Activated CD8-positive, alpha-beta T cell treated with anti-CD3 and anti-CD28 coated beads for 36 hours (primary cell): Measurements from ENCODE around the gene MKNK1. TPM values are rescaled to one million over a fixed set of nuclear protein-coding genes. Genes with fewer than 3 reads are reported as not detected.

Source experiments
- ATAC-seq: fragments of 200-7000 bp; cut with Tn5 transposase; one replicate; pipeline ENCODE4 v1.10.0; 2021; ENCODE audit warnings: mild to moderate bottlenecking, moderate library complexity
- CTCF ChIA-PET: fragments of 350-600 bp; sonication (Branson Sonifier 250); formaldehyde crosslinking; loops from one replicate; lab custom pipeline; 2021; ENCODE audit warnings: antibody characterized with exemption; lab: Charles Lee
- POLR2A ChIA-PET: fragments of 350-600 bp; sonication (Branson Sonifier 250); formaldehyde crosslinking; loops from one replicate; lab custom pipeline; 2021; ENCODE audit warnings: antibody characterized with exemption; lab: Charles Lee
- DNase-seq: peaks from one replicate; pipeline ENCODE4 v3.0.0-alpha.2; 2020
- H3K27ac Mint-ChIP-seq: one replicate; pipeline ENCODE4 v1.8.0; 2021; ENCODE audit warnings: mild to moderate bottlenecking, mixed read lengths
- H3K27me3 Mint-ChIP-seq: one replicate; pipeline ENCODE4 v1.8.0; 2021; ENCODE audit warnings: mixed read lengths
- H3K36me3 Mint-ChIP-seq: one replicate; pipeline ENCODE4 v1.8.0; 2021; ENCODE audit warnings: low read depth, mixed read lengths
- H3K4me1 Mint-ChIP-seq: one replicate; pipeline ENCODE4 v1.8.0; 2021; ENCODE audit warnings: low read depth, mixed read lengths
- H3K4me3 Mint-ChIP-seq: one replicate; pipeline ENCODE4 v1.8.0; 2021; ENCODE audit warnings: mild to moderate bottlenecking, moderate library complexity, mixed read lengths
- H3K9me3 Mint-ChIP-seq: one replicate; pipeline ENCODE4 v1.8.0; 2021; ENCODE audit warnings: mixed read lengths
- intact Hi-C: fragments of 100-400 bp; cut with micrococcal nuclease; formaldehyde crosslinking; loops from one replicate; pipeline ENCODE4 v1.10.0; 2022
- total RNA-seq, 2 experiments: library from RNA; stranded (reverse); gene quantifications; one replicate each; pipeline ENCODE4 v1.2.3, GENCODE V29; 2021
- TF ChIP-seq, protein P1 (sequence below): fragments of 200-600 bp; IDR thresholded peaks from one replicate; pipeline ENCODE4 v1.8.0; 2022; ENCODE audit warnings: antibody characterized with exemption, mild to moderate bottlenecking

Gene MKNK1
- total RNA-seq, 2 experiments from 2014 or later: 31.1 to 35.5 TPM

DNA sequence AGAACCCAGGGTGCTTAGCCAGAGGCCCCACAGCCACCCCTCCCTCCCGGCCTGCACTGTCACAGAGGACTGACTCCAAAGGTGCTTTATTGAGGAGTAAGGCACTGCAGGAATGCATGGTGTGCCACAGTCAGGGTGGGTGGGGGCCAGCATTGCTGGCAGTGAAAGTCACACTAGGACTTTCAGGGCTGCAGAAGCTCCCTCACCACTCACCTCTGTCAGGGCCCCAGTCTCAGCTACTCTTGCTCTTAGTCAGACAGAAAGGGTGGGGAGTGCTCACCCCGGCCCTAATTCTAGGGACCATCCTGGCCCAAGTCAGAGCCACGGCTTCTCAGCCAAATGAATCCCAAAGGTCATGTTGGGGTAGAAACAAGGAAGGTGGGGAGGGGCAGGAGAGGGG lies 72.0 kb downstream of the MKNK1 start:
- H3K36me3 Mint-ChIP-seq: no peaks in the 10 kb centered on the region
- POLR2A ChIA-PET: interaction anchor here (1.6 kb wide), 1 partner anchor 15 kb away, joined by 4 read pairs; no protein-coding TSS in a partner anchor
- intact Hi-C loops: loop anchor here (5.0 kb wide), 1 partner anchor 195 kb away; no protein-coding TSS in a partner anchor
- CTCF ChIA-PET: interaction anchor here (1.3 to 4.1 kb wide), 6 partner anchors 16 to 93 kb away, joined by 4 to 22 read pairs (median 6); partner anchors contain the start of gene MOB3C
- H3K27ac Mint-ChIP-seq: no peak overlapping the region
- peaks cover 29% of the 10 kb centered on the region for H3K27me3 Mint-ChIP-seq
- TF ChIP-seq, protein P1, sequence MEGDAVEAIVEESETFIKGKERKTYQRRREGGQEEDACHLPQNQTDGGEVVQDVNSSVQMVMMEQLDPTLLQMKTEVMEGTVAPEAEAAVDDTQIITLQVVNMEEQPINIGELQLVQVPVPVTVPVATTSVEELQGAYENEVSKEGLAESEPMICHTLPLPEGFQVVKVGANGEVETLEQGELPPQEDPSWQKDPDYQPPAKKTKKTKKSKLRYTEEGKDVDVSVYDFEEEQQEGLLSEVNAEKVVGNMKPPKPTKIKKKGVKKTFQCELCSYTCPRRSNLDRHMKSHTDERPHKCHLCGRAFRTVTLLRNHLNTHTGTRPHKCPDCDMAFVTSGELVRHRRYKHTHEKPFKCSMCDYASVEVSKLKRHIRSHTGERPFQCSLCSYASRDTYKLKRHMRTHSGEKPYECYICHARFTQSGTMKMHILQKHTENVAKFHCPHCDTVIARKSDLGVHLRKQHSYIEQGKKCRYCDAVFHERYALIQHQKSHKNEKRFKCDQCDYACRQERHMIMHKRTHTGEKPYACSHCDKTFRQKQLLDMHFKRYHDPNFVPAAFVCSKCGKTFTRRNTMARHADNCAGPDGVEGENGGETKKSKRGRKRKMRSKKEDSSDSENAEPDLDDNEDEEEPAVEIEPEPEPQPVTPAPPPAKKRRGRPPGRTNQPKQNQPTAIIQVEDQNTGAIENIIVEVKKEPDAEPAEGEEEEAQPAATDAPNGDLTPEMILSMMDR: no peak
- H3K9me3 Mint-ChIP-seq: no peaks in the 10 kb centered on the region
- ATAC-seq: peak; percentile 50
- DNase-seq: peak; percentile 58
- no peak overlapping the region for H3K4me3 Mint-ChIP-seq
- peaks cover 31% of the 10 kb centered on the region for H3K4me1 Mint-ChIP-seq

- CTCF ChIA-PET: interaction anchor here (1.2 to 6.6 kb wide), 8 partner anchors 8 to 195 kb away, joined by 3 to 128 read pairs (median 17); no protein-coding TSS in a partner anchor
- intact Hi-C loops: loop anchor here (5.0 kb wide), 1 partner anchor 196 kb away; no protein-coding TSS in a partner anchor
- H3K27me3 Mint-ChIP-seq: peaks cover 30% of the 10 kb centered on the region
- TF ChIP-seq, protein P1: no peak
- H3K36me3 Mint-ChIP-seq: no peaks in the 10 kb centered on the region
- peaks cover 31% of the 10 kb centered on the region for H3K4me1 Mint-ChIP-seq
- no peaks in the 10 kb centered on the region for H3K9me3 Mint-ChIP-seq
- H3K4me3 Mint-ChIP-seq: no peak overlapping the region
- POLR2A ChIA-PET: interaction anchor here (0.6 to 1.6 kb wide), 2 partner anchors 14 to 134 kb away, joined by 3 to 4 read pairs; no protein-coding TSS in a partner anchor
- no peak for ATAC-seq
- no peak for DNase-seq
- H3K27ac Mint-ChIP-seq: no peak overlapping the region
These were observed 73.2 kb downstream of the MKNK1 start for GRCh38 chr1:46530791-46531409.

DNA sequence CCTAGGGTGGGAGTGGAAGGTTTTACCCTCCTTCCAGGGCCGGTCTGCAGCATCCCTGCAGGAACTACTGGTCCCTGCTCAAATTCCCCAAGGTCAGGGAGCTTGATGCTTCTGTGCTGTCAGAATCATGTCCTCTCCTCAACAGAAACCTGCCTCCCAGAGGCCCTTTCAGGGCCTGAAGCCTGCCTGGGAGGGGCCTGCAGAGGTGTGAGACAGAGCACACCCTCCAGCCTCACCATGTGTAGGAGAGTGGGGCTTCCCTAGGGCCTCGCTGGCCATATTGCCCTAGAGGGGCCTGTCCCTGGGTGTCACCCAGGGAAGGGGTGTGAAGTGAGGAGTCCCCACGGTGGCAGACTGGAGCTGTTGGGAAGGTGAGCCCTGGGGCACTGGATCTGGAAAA lies 73.8 kb downstream of the MKNK1 start:
- CTCF ChIA-PET: interaction anchor here (0.9 to 6.6 kb wide), 15 partner anchors 9 to 195 kb away, joined by 3 to 128 read pairs (median 11); no protein-coding TSS in a partner anchor
- TF ChIP-seq, protein P1: no peak
- peak; percentile 16 for DNase-seq
- H3K4me1 Mint-ChIP-seq: peaks cover 31% of the 10 kb centered on the region
- no peak for ATAC-seq
- POLR2A ChIA-PET: interaction anchor here (0.6 to 1.6 kb wide), 3 partner anchors 14 to 134 kb away, joined by 3 to 4 read pairs (median 4); no protein-coding TSS in a partner anchor
- intact Hi-C loops: loop anchor here (5.0 kb wide), 1 partner anchor 197 kb away; no protein-coding TSS in a partner anchor
- no peaks in the 10 kb centered on the region for H3K36me3 Mint-ChIP-seq
- H3K9me3 Mint-ChIP-seq: no peaks in the 10 kb centered on the region
- H3K27me3 Mint-ChIP-seq: peaks cover 33% of the 10 kb centered on the region
- no peak overlapping the region for H3K4me3 Mint-ChIP-seq
- no peak overlapping the region for H3K27ac Mint-ChIP-seq

DNA sequence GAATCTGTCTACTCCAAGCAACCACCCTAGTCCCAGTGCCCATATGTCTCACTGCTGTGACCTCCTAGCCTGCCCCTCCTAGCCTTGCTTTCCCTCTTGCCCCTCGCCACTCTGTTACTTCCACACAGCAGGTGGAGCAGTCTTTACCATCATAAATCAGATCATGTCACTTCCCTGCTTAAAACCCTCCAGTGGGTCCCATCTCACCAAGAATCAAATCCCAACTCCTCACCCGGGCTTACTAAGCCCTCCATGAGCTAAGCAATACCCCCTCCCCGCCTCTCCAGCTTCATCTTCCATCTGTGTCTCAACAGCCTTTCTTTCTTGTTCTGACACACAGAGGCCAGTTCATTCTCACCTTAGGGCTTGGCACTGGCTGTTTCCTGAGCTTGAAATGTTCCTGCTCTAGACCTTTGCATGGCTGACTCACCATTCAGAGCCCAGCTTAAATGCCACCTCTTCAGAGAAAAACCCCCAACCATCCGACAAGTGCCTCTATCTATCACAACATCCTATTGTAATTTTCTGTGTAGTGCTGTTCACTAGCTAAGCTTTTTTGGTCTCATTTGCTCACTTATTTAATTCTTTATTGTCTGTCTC lies 74.9 kb downstream of the MKNK1 start:
- no peaks in the 10 kb centered on the region for H3K36me3 Mint-ChIP-seq
- peaks cover 31% of the 10 kb centered on the region for H3K4me1 Mint-ChIP-seq
- H3K27ac Mint-ChIP-seq: peak overlapping the region; percentile 53
- TF ChIP-seq, protein P1: no peak
- H3K4me3 Mint-ChIP-seq: no peak overlapping the region
- ChIA-PET POLR2A (interaction anchor here (0.7 to 1.4 kb wide), 4 partner anchors 52 to 89 kb away, joined by 3 to 4 read pairs (median 4); no protein-coding TSS in a partner anchor), CTCF (interaction anchor here (0.6 to 6.6 kb wide), 29 partner anchors 9 to 1197 kb away, joined by 3 to 128 read pairs (median 6); partner anchors contain the start of gene ATPAF1)
- DNase-seq (peak; percentile 68), ATAC-seq (peak; percentile 57)
- H3K27me3 Mint-ChIP-seq: peaks cover 37% of the 10 kb centered on the region
- no peaks in the 10 kb centered on the region for H3K9me3 Mint-ChIP-seq
- intact Hi-C loops: loop anchor here (2.0 kb wide), 1 partner anchor 82 kb away; no protein-coding TSS in a partner anchor
